ENCODE results near the gene LATS2.
"Not testable (repeated sequence)": the region's sequence is repeated elsewhere in the genome, so short reads cannot be mapped to it uniquely, and the experiment has no call there.

The LATS2 gene

DNA sequence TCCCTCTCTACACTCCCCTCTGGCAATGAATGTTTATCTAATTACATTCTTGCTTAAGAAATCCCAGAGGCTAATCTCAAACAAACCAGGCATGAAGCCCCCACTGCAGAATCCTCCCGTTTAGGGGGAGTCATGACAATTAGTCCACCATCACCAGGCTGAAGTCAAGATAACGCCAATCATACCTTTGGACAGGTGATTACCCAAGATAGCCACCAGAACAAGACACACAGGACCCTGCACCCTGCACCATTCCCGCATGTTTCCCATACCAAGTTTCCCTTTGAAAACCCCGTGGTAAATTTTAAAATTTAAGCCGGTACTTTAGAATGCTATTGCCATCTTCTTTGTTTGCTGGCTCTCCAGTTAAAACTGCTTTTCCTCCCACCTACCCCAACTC is 94.0 kb downstream of the LATS2 start:
- no peak for DNase-seq (ENCODE audit: low read depth in 3 of 3)

DNA sequence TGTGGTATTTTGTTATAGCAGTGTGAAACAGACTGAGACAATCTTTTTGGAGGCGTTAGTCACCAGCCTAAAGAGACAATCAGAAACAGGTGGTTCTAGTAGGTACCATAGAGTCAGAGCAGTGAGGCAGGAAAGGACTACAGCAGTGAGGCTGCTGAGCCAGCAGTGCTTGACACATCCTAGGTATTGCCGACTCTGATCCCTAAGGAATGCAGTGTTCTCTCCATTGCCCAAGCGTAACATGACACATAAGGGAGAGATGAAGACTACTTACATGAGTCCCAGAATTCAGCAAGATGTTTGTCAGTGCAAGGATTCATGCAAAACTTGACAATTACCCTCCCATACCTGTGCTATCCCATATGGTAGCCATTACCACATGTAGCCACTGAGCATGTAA is 96.5 kb downstream of the LATS2 start:
- DNase-seq (ENCODE audit: low read depth in 3 of 3): no peak

DNA sequence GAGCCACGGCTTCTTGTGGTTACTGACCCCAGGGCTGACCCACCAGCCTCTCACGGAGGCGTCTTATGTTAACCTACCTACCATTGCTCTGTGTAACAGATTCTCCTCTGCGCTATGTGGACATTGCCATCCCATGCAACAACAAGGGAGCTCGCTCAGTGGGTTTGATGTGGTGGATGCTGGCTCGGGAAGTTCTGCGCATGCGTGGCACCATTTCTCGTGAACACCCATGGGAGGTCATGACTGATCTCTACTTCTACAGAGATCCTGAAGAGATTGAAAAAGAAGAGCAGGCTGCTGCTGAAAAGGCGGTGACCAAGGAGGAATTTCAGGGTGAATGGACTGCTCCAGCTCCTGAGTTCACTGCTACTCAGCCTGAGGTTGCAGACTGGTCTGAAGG is 99.7 kb downstream of the LATS2 start:
- not testable (repeated sequence) for DNase-seq (ENCODE audit: low read depth in 3 of 3)

DNA sequence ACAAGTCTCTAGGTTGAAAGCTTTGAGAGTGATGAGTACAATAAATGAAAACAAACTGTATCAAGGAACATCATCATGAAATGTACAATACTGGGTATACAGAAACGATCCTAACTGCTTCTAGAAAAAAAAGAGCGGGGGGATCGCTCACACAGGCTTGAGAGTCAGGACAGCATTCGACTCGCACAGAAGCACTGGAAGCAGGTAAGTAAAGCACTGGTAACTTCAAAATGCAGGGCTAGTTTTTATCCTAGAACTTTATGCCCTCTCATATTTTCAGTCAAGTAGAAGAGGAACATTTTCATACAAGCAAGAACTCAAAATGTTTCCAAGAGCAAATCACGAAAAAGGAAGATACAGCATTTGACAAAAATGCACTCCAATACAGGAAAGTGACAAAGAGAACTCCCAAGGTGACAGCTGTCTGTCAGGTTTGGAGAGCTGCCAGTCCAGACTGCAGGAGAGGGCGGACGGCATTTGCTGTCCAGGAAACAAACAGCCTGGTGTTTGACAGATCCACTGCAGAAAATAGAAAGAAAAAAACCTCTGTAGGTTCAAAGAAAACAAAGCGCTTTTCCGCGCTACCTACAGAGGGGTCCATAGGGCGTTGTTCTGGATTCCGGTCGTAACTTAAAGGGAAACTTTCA is 100.6 kb downstream of the LATS2 start:
- no peak for DNase-seq (ENCODE audit: low read depth in 3 of 3)

DNA sequence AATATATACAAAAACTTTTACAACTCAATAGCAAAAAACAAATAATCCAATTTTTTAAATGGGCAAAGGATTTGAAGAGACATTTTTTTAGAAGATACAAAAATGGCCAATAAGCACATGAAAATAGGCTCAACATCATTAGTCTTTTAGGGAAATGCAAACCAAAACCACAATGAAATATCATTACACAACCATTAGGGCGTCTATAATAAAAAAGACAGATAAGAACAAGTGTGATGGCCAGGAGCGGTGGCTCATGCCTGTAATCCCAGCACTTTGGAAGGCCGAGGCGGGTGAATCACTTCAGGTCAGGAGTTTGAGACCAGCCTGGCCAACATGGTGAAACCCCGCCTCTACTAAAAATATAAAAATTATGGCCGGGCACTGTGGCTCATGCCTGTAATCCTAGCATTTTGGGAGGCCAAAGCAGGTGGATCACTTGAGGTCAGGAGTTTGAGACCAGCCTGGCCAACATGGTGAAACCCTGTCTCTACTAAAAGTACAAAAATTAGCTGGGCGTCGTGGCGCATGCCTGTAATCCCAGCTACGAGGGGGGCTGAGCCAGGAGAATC is 104.3 kb downstream of the LATS2 start:
- DNase-seq (ENCODE audit: low read depth in 3 of 3): not testable (repeated sequence)

- DNase-seq (ENCODE audit: low read depth in 3 of 3): no peak
Observed at GRCh38 chr13:20955496-20955895, 105.9 kb downstream of the LATS2 start.

DNA sequence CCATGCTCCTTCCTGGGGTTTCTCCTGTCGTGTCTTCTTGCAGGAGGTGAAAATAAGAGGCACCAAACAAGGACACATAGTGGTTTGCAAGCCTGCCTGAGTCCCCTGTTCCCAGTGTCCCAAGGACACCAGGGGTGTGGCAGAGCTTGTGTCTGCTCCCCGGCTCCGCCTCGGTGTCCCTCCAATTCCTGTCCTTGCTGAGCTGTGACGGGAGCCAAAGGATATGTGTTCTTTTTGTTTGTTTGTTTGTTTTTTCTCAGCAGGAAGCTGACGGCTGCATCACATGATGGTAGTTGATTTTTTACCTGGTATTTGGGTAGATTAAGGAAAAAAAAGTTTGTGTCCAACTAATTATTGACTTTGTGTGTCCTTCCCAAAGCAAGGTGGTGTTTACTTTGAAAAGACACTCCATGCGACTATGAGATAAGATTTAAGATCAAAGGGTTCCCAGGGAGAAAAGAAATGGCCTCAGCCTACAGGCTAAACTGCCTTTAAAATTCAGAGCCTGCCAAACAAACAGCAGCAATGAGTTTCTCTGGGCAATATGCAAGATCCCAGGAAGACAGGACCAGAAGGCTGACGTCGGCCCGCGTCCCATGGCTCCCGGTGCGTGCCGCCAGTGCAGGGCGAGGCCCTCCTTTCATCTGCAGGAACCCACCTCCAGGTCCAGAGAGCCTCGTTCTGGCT is 108.0 kb downstream of the LATS2 start:
- no peak for DNase-seq (ENCODE audit: low read depth in 3 of 3)

GRCh38 chr13:20952838-20953237 is 108.5 kb downstream of the LATS2 start:
- DNase-seq (ENCODE audit: low read depth in 3 of 3): no peak

GRCh38 chr13:20948001-20948400 is 113.4 kb downstream of the LATS2 start:
- DNase-seq (ENCODE audit: low read depth in 3 of 3): not testable (repeated sequence)

DNA sequence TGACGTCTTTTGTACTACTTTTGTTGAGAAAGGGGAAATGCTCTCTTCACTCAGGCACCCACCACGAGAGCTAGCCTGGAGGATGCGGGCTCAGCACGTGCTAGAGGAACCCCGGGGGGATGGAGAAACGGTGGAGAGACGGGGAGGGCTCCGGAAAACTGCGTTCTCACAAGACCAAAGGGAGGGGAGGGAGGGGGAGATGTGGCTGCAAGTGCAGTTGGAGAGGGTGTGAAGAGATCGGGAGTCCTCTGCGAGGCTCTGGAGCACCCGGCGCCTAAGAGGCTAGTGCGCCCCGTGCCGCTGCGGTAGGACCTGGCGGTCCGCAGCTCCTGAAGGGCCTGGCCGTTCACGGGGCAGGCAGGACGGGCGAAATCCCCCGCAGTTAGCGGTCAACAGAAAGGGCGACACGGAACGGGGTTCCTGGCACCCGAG is 115.4 kb downstream of the LATS2 start:
- no peak for DNase-seq (ENCODE audit: low read depth in 3 of 3)

DNA sequence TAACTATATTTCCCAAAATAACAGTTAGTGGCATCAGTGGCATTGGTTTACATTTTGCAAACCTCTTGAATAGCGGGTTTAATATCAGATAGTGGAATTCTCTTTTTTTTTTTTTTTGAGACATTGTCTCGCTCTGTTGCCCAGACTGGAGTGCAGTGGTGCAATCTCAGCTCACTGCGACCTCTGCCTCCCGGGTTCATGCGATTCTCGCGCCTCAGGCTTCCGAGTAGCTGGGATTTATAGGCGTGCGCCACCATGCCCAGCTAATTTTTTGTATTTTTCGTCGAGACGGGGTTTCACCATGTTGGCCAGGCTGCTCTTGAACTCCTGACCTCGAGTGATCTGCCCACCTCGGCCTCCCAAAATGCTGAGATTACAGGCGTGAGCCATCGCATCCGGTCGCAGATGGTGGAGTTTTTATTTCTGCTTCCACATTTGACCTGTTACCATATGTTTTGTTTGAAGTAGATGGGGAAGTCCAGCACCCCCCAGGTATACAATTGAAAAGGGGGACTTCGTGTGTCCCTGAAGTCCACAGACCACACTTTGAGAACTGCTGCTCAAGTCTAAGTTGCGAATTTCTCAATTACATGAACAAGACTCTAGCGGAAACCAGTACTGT is 118.3 kb downstream of the LATS2 start:
- no peak for DNase-seq (ENCODE audit: low read depth in 3 of 3)

GRCh38 chr13:20940511-20940910 is 120.9 kb downstream of the LATS2 start:
- DNase-seq (ENCODE audit: low read depth in 3 of 3): not testable (repeated sequence)

GRCh38 chr13:20940083-20940482 is 121.3 kb downstream of the LATS2 start:
- no peak for DNase-seq (ENCODE audit: low read depth in 3 of 3)

- DNase-seq (ENCODE audit: low read depth in 3 of 3): no peak
Observed at GRCh38 chr13:20939662-20940061, 121.7 kb downstream of the LATS2 start.

GRCh38 chr13:20938302-20938701 is 123.1 kb downstream of the LATS2 start:
- DNase-seq (ENCODE audit: low read depth in 3 of 3): no peak

DNA sequence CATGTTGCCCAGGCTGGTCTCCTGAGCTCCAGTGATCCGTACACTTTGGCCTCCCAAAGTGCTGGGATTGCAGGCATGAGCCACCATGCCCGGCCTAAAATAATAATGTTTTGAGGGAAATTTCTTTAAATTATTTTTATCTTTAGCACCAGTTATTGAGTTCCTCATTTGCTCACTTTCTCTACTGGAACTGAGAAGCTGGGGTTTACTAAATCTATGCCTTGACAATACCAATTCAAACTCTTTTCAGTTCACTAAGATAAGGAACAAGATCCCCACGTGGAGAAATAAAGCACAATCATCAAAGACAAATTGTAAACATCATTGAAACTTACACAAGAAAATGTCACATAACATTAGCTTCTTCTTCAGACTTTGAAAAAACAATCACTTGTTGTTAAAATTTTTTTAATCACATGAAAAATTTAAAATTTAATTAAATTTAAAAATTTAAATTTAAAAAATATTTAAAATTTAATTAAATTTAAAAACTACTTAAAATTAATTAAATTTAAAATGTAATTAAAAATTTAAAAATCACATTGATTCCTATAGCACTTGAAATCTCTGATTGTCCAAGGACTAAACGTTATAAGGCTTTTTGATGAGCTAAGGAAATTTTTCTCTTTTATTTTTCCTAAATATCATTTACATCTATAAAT is 133.7 kb downstream of the LATS2 start:
- no peak for DNase-seq (ENCODE audit: low read depth in 3 of 3)

- DNase-seq (ENCODE audit: low read depth in 3 of 3): not testable (repeated sequence)
Observed at GRCh38 chr13:20925395-20925790, 136.0 kb downstream of the LATS2 start.

DNA sequence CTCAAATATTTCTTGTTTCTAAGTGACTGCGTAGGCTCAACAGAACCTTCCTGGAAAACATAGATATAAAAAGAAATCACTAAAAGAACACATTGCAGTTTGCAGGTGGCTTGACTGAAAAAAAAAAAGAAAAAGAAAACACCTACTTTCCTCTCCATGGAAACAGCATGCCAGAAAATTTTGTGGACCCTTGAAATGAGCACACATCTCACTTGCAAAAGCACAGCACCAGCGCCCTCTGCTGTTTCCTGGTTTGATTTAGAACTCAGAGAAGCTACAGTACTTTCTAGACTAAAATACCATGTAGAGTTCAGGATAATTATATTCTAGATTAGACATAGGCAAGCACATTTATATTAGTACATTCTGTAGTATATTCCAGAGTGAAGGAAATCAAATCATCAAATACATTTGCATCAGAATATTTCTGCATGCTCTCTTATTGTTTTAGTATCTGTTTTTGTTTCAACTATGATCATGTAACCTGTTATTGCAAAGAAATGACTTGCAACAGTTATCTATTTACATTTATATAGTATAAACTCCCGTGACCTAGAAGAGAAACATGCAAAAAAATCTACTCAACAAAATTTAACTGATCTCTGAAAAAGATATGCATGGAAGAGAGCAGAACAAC is 136.5 kb downstream of the LATS2 start:
- DNase-seq (ENCODE audit: low read depth in 3 of 3): peak; percentile 38 to 70 (median 59)

DNA sequence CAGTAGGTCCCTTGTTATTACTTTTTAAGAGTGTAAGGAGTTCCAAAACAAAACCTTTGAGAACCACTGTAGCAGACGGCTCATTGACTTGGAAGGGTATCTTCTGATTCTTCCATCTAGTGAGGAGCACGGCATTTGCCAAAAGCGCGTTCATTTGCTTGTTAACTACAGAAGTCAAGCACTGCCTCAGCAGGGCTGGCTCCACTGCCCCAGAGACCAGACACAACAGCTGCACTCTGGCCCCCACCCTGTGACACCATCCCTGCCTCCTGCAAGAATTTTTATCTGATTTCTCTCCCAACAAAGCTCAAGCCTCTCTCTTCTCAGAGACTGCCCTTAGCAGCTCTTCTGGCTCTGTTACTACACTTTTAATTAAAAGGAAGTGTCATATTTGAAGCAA is 138.1 kb downstream of the LATS2 start:
- DNase-seq (ENCODE audit: low read depth in 3 of 3): no peak

Measured in stimulated activated CD4-positive, alpha-beta T cell treated with anti-CD3 and anti-CD28 coated beads, TNF-alpha, amount 100 ng/mL, for 24 hours (primary cell).